K562 (cell line): ENCODE data around the gene KLHL13. TPM values are rescaled to one million over a fixed set of nuclear protein-coding genes. Genes with fewer than 3 reads are reported as not detected.

Experiments
- ATAC-seq: fragments of 200-7000 bp; cut with Tn5 transposase; 3 replicates; pipeline ENCODE4 v1.9.1; 2020; ENCODE audit warnings: moderate library complexity
- BruUV-seq: library from RNA; stranded (reverse); fragments of 400-500 nt; replicated peaks from 2 replicates; lab custom pipeline; 2021; lab: Mats Ljungman, UMichigan
- CTCF ChIA-PET: fragments of 300-600 bp; formaldehyde crosslinking; extraction: SDS; loops from one replicate; lab custom pipeline; 2021; ENCODE audit warnings: low intra/inter-chr PET ratio; lab: Yijun Ruan, JAX
- POLR2A ChIA-PET: fragments of 300-600, 350-650 bp; sonication (Branson Sonifier 250); formaldehyde crosslinking; extraction: SDS; loops from one replicate; lab custom pipeline; 2021; ENCODE audit warnings: antibody characterized with exemption, inconsistent platforms; lab: Yijun Ruan, JAX
- DNase-seq, 4 experiments: peaks; one replicate each; pipeline versions ENCODE4 v3.0.0 to v3.0.0-alpha.2; 2011 to 2018; ENCODE audit warnings: low spot score in 3 of 4, mixed read lengths in 3 of 4; ENCODE audit errors: extremely low read depth in 1 of 4
- FAIRE-seq: peaks from 2 replicates; lab custom pipeline; 2011; peaks lifted over from hg19 to GRCh38; lab: Jason Lieb, UNC
- H2AFZ ChIP-seq: 2 replicates; pipeline ENCODE4 v1.6.0; 2011; ENCODE audit warnings: low read depth, low read length, control low read depth, inconsistent platforms
- H3K27ac ChIP-seq: fragments of 200-600 bp; 3 replicates; pipeline ENCODE4 v1.8.0; 2011; ENCODE audit warnings: low read depth, mild to moderate bottlenecking, control low read depth, inconsistent platforms, low read length, moderate library complexity, mixed read lengths; ENCODE audit errors: extremely low read depth
- H3K27me3 ChIP-seq, 2 experiments: fragments of 300-600 bp in 1 of 2; 2 replicates in 1 of 2; 3 replicates in 1 of 2; pipeline versions ENCODE4 v1.6.0 to v1.8.0; 2011; ENCODE audit warnings: inconsistent platforms in 2 of 2, low read length in 2 of 2, mild to moderate bottlenecking in 1 of 2, mixed read lengths in 1 of 2, moderate library complexity in 1 of 2; ENCODE audit not compliant: control insufficient read depth in 2 of 2, insufficient read depth in 2 of 2
- H3K36me3 ChIP-seq: fragments of 300-600 bp; 3 replicates; pipeline ENCODE4 v1.8.0; 2011; ENCODE audit warnings: mild to moderate bottlenecking, low read length, inconsistent platforms; ENCODE audit not compliant: control insufficient read depth, insufficient read depth
- H3K4me1 ChIP-seq, 2 experiments: fragments of 200-600 bp in 1 of 2; replicated peaks in 1 of 2; 2 replicates in 1 of 2; 3 replicates in 1 of 2; pipeline versions ENCODE4 v1.5.1 to v1.8.0; 2011; ENCODE audit warnings: inconsistent platforms in 2 of 2, low read length in 2 of 2, mild to moderate bottlenecking in 1 of 2, mixed read lengths in 1 of 2, moderate library complexity in 1 of 2; ENCODE audit not compliant: control insufficient read depth in 2 of 2, insufficient read depth in 2 of 2
- H3K4me2 ChIP-seq: 2 replicates; pipeline ENCODE4 v1.6.1; 2011; ENCODE audit warnings: low read length, control low read depth, inconsistent platforms, mixed read lengths; ENCODE audit not compliant: insufficient read depth
- H3K4me3 ChIP-seq: fragments of 200-600 bp; sonication (generic), shearing (Covaris generic); 2 replicates; pipeline ENCODE4 v1.5.1; 2016; ENCODE audit warnings: control low read depth, inconsistent platforms
- H3K79me2 ChIP-seq: fragments of 200-600 bp; 3 replicates; pipeline ENCODE4 v1.8.0; 2011; ENCODE audit warnings: low read length, inconsistent platforms; ENCODE audit not compliant: control insufficient read depth, insufficient read depth
- H3K9ac ChIP-seq, 2 experiments: 2 replicates each; pipeline versions ENCODE4 v1.6.0 to v1.6.1; 2011; ENCODE audit warnings: low read depth in 2 of 2, low read length in 2 of 2, control low read depth in 1 of 2, inconsistent platforms in 1 of 2, mild to moderate bottlenecking in 1 of 2, mixed read lengths in 1 of 2; ENCODE audit not compliant: insufficient read depth in 1 of 2
- H3K9me1 ChIP-seq: one replicate; pipeline ENCODE4 v1.6.0; 2011; ENCODE audit warnings: inconsistent platforms, mild to moderate bottlenecking, low read length, moderate library complexity; ENCODE audit not compliant: control insufficient read depth, insufficient read depth
- H3K9me3 ChIP-seq: replicated peaks from 2 replicates; pipeline ENCODE4 v1.5.1; 2011; ENCODE audit warnings: low read depth, low read length, inconsistent platforms; ENCODE audit not compliant: control insufficient read depth, insufficient read depth
- H4K20me1 ChIP-seq: replicated peaks from 2 replicates; pipeline ENCODE4 v1.6.1; 2011; ENCODE audit warnings: low read length, inconsistent platforms, mixed read lengths; ENCODE audit not compliant: control insufficient read depth, insufficient read depth
- ATF1 ChIP-seq, 2 experiments: fragments of 450-650 bp in 1 of 2; IDR thresholded peaks; 2 replicates each; pipeline ENCODE4 v1.6.1; 2016; ENCODE audit warnings: missing compliant biosample characterization in 1 of 2, missing genetic modification characterization in 1 of 2
- BMI1 ChIP-seq: fragments of 150-350 bp; IDR thresholded peaks from 2 replicates; pipeline ENCODE4 v1.6.1; 2014; ENCODE audit warnings: low read length
- HNRNPH1 ChIP-seq: fragments of 200-400 bp; formaldehyde crosslinking; optimal IDR thresholded peaks from 2 replicates; pipeline ENCODE3; 2017; ENCODE audit warnings: low read depth, mild to moderate bottlenecking, low read length, moderate library complexity
- LARP7 ChIP-seq: fragments of 450-650 bp; IDR thresholded peaks from 2 replicates; pipeline ENCODE4 v1.6.1; 2016
- NCOA2 ChIP-seq, 2 experiments: fragments of 450-650 bp; IDR thresholded peaks; 2 replicates each; pipeline ENCODE4 v1.6.1; 2018; ENCODE audit warnings: mild to moderate bottlenecking in 2 of 2, moderate library complexity in 1 of 2; ENCODE audit not compliant: partially characterized antibody in 2 of 2
- NR2C1 ChIP-seq, 2 experiments: fragments of 450-650 bp; IDR thresholded peaks; 2 replicates each; pipeline ENCODE4 v1.6.1; 2017; ENCODE audit warnings: mild to moderate bottlenecking in 2 of 2, antibody characterized with exemption in 1 of 2, inconsistent platforms in 1 of 2, missing compliant biosample characterization in 1 of 2, missing genetic modification characterization in 1 of 2
- PML ChIP-seq: IDR thresholded peaks from 2 replicates; pipeline ENCODE4 v1.6.1; 2012; ENCODE audit warnings: low read length, inconsistent platforms
- RBBP5 ChIP-seq: fragments of 200-600 bp; sonication (generic); IDR thresholded peaks from 2 replicates; pipeline ENCODE4 v1.6.1; 2012; ENCODE audit warnings: borderline replicate concordance, mild to moderate bottlenecking, low read length, control low read depth, inconsistent platforms; ENCODE audit not compliant: insufficient read depth, poor library complexity, severe bottlenecking
- SMARCC2 ChIP-seq: fragments of 450-650 bp; IDR thresholded peaks from 2 replicates; pipeline ENCODE4 v1.6.1; 2017; ENCODE audit warnings: antibody characterized with exemption, moderate library complexity, mild to moderate bottlenecking, low read depth
- TCF3 ChIP-seq: sonication (generic); formaldehyde crosslinking; IDR thresholded peaks from 2 replicates; pipeline ENCODE4 v1.4.0; 2020; ENCODE audit warnings: mild to moderate bottlenecking, missing genetic modification reagents
- ZBTB8A ChIP-seq: fragments of 450-650 bp; IDR thresholded peaks from 2 replicates; pipeline ENCODE4 v1.6.1; 2018; ENCODE audit warnings: mild to moderate bottlenecking, moderate library complexity; ENCODE audit not compliant: partially characterized antibody
- ZNF586 ChIP-seq: fragments of 450-650 bp; formaldehyde crosslinking; conservative IDR thresholded peaks from 2 replicates; pipeline ENCODE4 v1.4.0; 2020; ENCODE audit warnings: mild to moderate bottlenecking, moderate library complexity
- WGBS: fragments of 100-300 bp; shearing (Covaris generic); methylation state at CpG from one replicate; pipeline ENCODE4 v1.1.6; 2016; ENCODE audit warnings: low coverage, mixed read lengths; ENCODE audit not compliant: insufficient coverage; ENCODE audit errors: missing lambda C conversion rate; 5-methylcytosine and 5-hydroxymethylcytosine counted together
- in situ Hi-C: fragments of 300-500 bp; cut with MboI; formaldehyde crosslinking; loops from 4 replicates; pipeline ENCODE4 v1.15.0; 2018; ENCODE audit warnings: inconsistent platforms, mixed read lengths
- intact Hi-C: fragments of 100-400 bp; cut with micrococcal nuclease; formaldehyde crosslinking; loops from 2 replicates; pipeline ENCODE4 v1.14.2; 2022
- polyA plus RNA-seq, 8 experiments: library from polyadenylated mRNA; depleted of rRNA in 4 of 8; stranded (reverse) in 5 of 8; unstranded in 3 of 8; fragments of >200 nt; fragmentation: Nextera tagmentation in 2 of 8; fragmentation: Illumina TruSeq in 1 of 8; extraction: Ambion mirVana in 2 of 8; extraction: Trizol in 1 of 8; gene quantifications; 2 replicates each; pipeline versions ENCODE4 v1.2.1 to v1.2.3, GENCODE V29; 2011 to 2014; ENCODE audit warnings: inconsistent platforms in 1 of 8, missing spikeins in 1 of 8
- total RNA-seq, 7 experiments: library from RNA; depleted of rRNA in 6 of 7; stranded (reverse); fragments of >200 nt in 6 of 7; fragmentation: Illumina TruSeq in 2 of 7; extraction: Trizol in 2 of 7; gene quantifications; 2 replicates each; pipeline versions ENCODE4 v1.2.1 to v1.2.3, GENCODE V29; 2011 to 2021; ENCODE audit warnings: low replicate concordance in 1 of 7
- TF ChIP-seq, protein P1 (sequence below): fragments of 450-650 bp; formaldehyde crosslinking; conservative IDR thresholded peaks from 2 replicates; pipeline ENCODE4 v1.4.0; 2022; ENCODE audit warnings: mild to moderate bottlenecking, missing genetic modification characterization
- TF ChIP-seq, protein P2 (sequence below): fragments of 250-450 bp; sonication (Bioruptor Pico); IDR thresholded peaks from 2 replicates; pipeline ENCODE4 v1.5.0; 2020; ENCODE audit warnings: mild to moderate bottlenecking, borderline replicate concordance
- TF ChIP-seq, protein P3 (sequence below): fragments of 450-650 bp; IDR thresholded peaks from 2 replicates; pipeline ENCODE4 v1.6.1; 2017; ENCODE audit warnings: antibody characterized with exemption

The KLHL13 gene
- total and polyA plus RNA-seq, 9 of the 15 experiments (the other 6 are each of a cell fraction or from before 2014, with no cell fraction given) = 1.2 to 4.1 (median 2.2) TPM

- POLR2A ChIA-PET = no interaction called here
Measured at GRCh38 chrX:117977526-117977925, 139.1 kb downstream of the KLHL13 start.

More at GRCh38 chrX:117977526-117977925, 139.1 kb downstream of the KLHL13 start:
- no peak overlapping the region for H3K9ac ChIP-seq
- H3K27me3 ChIP-seq = no peaks in the 10 kb centered on the region
- no peak for ATAC-seq
- in situ Hi-C loops (no loop called here), intact Hi-C loops (no loop called here)
- H3K9me3 ChIP-seq = no peaks in the 10 kb centered on the region
- H3K4me1 ChIP-seq = no peaks in the 10 kb centered on the region
- no peak overlapping the region for H3K27ac ChIP-seq
- CTCF ChIA-PET = no interaction called here
- TF ChIP-seq ZNF586 (CRISPR knock-in tag) (no peak), SMARCC2 (no peak), HNRNPH1 (no peak), NR2C1 (IDR thresholded peaks at IDR 0.05) (no peak), NR2C1 (tag; IDR thresholded peaks at IDR 0.05) (no peak), RBBP5 (no peak), ATF1 (CRISPR knock-in tag; IDR thresholded peaks at IDR 0.05) (no peak), ATF1 (tag; IDR thresholded peaks at IDR 0.05) (no peak), PML (no peak), ZBTB8A (no peak), NCOA2 (IDR thresholded peaks at IDR 0.05; ENCODE audit: partially characterized antibody in 2 of 2) (no peak), LARP7 (no peak), BMI1 (no peak), TCF3 (no peak)
- TF ChIP-seq, protein P1, sequence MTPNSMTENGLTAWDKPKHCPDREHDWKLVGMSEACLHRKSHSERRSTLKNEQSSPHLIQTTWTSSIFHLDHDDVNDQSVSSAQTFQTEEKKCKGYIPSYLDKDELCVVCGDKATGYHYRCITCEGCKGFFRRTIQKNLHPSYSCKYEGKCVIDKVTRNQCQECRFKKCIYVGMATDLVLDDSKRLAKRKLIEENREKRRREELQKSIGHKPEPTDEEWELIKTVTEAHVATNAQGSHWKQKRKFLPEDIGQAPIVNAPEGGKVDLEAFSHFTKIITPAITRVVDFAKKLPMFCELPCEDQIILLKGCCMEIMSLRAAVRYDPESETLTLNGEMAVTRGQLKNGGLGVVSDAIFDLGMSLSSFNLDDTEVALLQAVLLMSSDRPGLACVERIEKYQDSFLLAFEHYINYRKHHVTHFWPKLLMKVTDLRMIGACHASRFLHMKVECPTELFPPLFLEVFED (CRISPR knock-in tag) = no peak
- TF ChIP-seq, protein P2, sequence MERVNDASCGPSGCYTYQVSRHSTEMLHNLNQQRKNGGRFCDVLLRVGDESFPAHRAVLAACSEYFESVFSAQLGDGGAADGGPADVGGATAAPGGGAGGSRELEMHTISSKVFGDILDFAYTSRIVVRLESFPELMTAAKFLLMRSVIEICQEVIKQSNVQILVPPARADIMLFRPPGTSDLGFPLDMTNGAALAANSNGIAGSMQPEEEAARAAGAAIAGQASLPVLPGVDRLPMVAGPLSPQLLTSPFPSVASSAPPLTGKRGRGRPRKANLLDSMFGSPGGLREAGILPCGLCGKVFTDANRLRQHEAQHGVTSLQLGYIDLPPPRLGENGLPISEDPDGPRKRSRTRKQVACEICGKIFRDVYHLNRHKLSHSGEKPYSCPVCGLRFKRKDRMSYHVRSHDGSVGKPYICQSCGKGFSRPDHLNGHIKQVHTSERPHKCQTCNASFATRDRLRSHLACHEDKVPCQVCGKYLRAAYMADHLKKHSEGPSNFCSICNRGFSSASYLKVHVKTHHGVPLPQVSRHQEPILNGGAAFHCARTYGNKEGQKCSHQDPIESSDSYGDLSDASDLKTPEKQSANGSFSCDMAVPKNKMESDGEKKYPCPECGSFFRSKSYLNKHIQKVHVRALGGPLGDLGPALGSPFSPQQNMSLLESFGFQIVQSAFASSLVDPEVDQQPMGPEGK (CRISPR knock-in tag) = no peak
- TF ChIP-seq, protein P3, sequence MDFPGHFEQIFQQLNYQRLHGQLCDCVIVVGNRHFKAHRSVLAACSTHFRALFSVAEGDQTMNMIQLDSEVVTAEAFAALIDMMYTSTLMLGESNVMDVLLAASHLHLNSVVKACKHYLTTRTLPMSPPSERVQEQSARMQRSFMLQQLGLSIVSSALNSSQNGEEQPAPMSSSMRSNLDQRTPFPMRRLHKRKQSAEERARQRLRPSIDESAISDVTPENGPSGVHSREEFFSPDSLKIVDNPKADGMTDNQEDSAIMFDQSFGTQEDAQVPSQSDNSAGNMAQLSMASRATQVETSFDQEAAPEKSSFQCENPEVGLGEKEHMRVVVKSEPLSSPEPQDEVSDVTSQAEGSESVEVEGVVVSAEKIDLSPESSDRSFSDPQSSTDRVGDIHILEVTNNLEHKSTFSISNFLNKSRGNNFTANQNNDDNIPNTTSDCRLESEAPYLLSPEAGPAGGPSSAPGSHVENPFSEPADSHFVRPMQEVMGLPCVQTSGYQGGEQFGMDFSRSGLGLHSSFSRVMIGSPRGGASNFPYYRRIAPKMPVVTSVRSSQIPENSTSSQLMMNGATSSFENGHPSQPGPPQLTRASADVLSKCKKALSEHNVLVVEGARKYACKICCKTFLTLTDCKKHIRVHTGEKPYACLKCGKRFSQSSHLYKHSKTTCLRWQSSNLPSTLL = no peak
- no TSS peak for BruUV-seq
- H2AFZ ChIP-seq = no peak overlapping the region
- no peak for DNase-seq
- H3K4me2 ChIP-seq = no peak overlapping the region
- H3K36me3 ChIP-seq = no peaks in the 10 kb centered on the region
- WGBS = 0% methylated on average over 1 of the region's 1 CpG
- no peak overlapping the region for H3K4me3 ChIP-seq
- no peaks in the 10 kb centered on the region for H3K79me2 ChIP-seq
- no peaks in the 10 kb centered on the region for H4K20me1 ChIP-seq
- H3K9me1 ChIP-seq = no peaks in the 10 kb centered on the region
- FAIRE-seq = no peak
